Measurements from ENCODE around the gene MIPEP. TPM values are rescaled to one million over a fixed set of nuclear protein-coding genes. Genes with fewer than 3 reads are reported as not detected.

MIPEP gene
- total and polyA plus RNA-seq, 10 of the 15 experiments (the other 5 are each of a cell fraction or from before 2014, with no cell fraction given) = 15.6 to 56.2 (median 29.8) TPM

- TF ChIP-seq PKNOX1 (IDR thresholded peaks at IDR 0.05) = no peak
- peak; percentile 55 to 88 for TF ChIP-seq EP300 (IDR thresholded peaks at IDR 0.05; ENCODE audit: borderline replicate concordance in 1 of 2, control insufficient read depth in 1 of 2, low read depth in 2 of 2, low read length in 2 of 2)
- no peak for TF ChIP-seq ZNF687 (IDR thresholded peaks at IDR 0.05)
- no peak for TF ChIP-seq POU2F2 (IDR thresholded peaks at IDR 0.05; ENCODE audit: borderline replicate concordance, low read depth, low read length)
- no peak for TF ChIP-seq PRDM15 (CRISPR knock-in tag; IDR thresholded peaks at IDR 0.05)
- TF ChIP-seq NKRF (conservative IDR thresholded peaks at IDR 0.05) = no peak
- TF ChIP-seq CHD2 (IDR thresholded peaks at IDR 0.05; ENCODE audit: borderline replicate concordance, low read depth, low read length) = peak; percentile 24; the same call in 1 of the 2 replicates
- no peak for TF ChIP-seq ZZZ3 (IDR thresholded peaks at IDR 0.05; ENCODE audit: control insufficient read depth, insufficient read length, low read depth)
- TF ChIP-seq BRCA1 (IDR thresholded peaks at IDR 0.05; ENCODE audit: low read depth, low read length) = no peak
- TF ChIP-seq HDAC6 (IDR thresholded peaks at IDR 0.05; ENCODE audit: unreplicated experiment) = no peak
- 0 out of 2 replicates have a peak, but pooled peaks have one; percentile 39 for TF ChIP-seq MTA3 (IDR thresholded peaks at IDR 0.05; ENCODE audit: borderline replicate concordance, low read length)
- TF ChIP-seq POLR2AphosphoS2 (IDR thresholded peaks at IDR 0.05; ENCODE audit: low read depth, low read length) = no peak
- TF ChIP-seq MEF2B (IDR thresholded peaks at IDR 0.05; ENCODE audit: partially characterized antibody, poor library complexity, severe bottlenecking) = peak; percentile 62
- TF ChIP-seq IKZF1 (conservative IDR thresholded peaks at IDR 0.05) = peak; percentile 71
- no peak for TF ChIP-seq SREBF1 (IDR thresholded peaks at IDR 0.05; ENCODE audit: low read length)
- no peak for TF ChIP-seq ASH2L (IDR thresholded peaks at IDR 0.05; ENCODE audit: borderline replicate concordance, low read depth)
- TF ChIP-seq NR2C2 (IDR thresholded peaks at IDR 0.05; ENCODE audit: borderline replicate concordance, control insufficient read depth, insufficient read length, low read depth) = no peak
- TF ChIP-seq CBX3 (IDR thresholded peaks at IDR 0.05; ENCODE audit: borderline replicate concordance, low read depth) = no peak
- no peak for TF ChIP-seq MXI1 (IDR thresholded peaks at IDR 0.05; ENCODE audit: low read depth, low read length)
- no peak for TF ChIP-seq RBBP5 (conservative IDR thresholded peaks at IDR 0.05)
Observed at GRCh38 chr13:23771552-23771951, 117.6 kb downstream of the MIPEP start (continued).

Measured in GM12878 (cell line).